Sigmoid colon (tissue), 4 donors: Measurements from ENCODE around the gene HMGN3.

ENCODE experiments used
- CTCF ChIP-seq, 4 experiments: fragments of 450-650 bp in 3 of 4; fragments of 200-600 bp in 1 of 4; IDR thresholded peaks; one replicate each; pipeline ENCODE4 v1.5.1; 2016 to 2019; ENCODE audit warnings: antibody characterized with exemption in 4 of 4, mild to moderate bottlenecking in 3 of 4, moderate library complexity in 2 of 4
- EP300 ChIP-seq, 4 donors: sonication (generic); formaldehyde crosslinking; IDR thresholded peaks; one replicate each; pipeline ENCODE4 v1.6.1; 2017; ENCODE audit warnings: antibody characterized with exemption in 4 of 4
- POLR2A ChIP-seq, 2 donors: fragments of 450-650 bp; IDR thresholded peaks; one replicate each; pipeline ENCODE4 v1.6.1; 2016; ENCODE audit warnings: antibody characterized with exemption in 2 of 2, mild to moderate bottlenecking in 2 of 2, moderate library complexity in 2 of 2
- POLR2AphosphoS5 ChIP-seq, 4 donors: sonication (generic); formaldehyde crosslinking; IDR thresholded peaks; one replicate each; pipeline ENCODE4 v1.6.1; 2017; ENCODE audit warnings: antibody characterized with exemption in 4 of 4

- TF ChIP-seq CTCF (IDR thresholded peaks at IDR 0.05) (no peak), POLR2A (IDR thresholded peaks at IDR 0.05) (no peak), POLR2AphosphoS5 (IDR thresholded peaks at IDR 0.05) (no peak), EP300 (IDR thresholded peaks at IDR 0.05) (no peak)
Measured at GRCh38 chr6:79232696-79233462, 1.6 kb downstream of the HMGN3 start.
